Fibroblast of lung (primary cell): Measurements from ENCODE around the gene FMN1. TPM values are rescaled to one million over a fixed set of nuclear protein-coding genes. Genes with fewer than 3 reads are reported as not detected.

Source experiments
- DNase-seq, 2 donors: peaks; one replicate each; pipeline versions ENCODE4 v3.0.0 to v3.0.0-alpha.2; 2010; ENCODE audit warnings: low read depth in 2 of 2
- H2AFZ ChIP-seq: 2 replicates; pipeline ENCODE4 v1.5.1; 2012; ENCODE audit warnings: low read length, control low read depth, inconsistent platforms
- H3K27ac ChIP-seq: 2 replicates; pipeline ENCODE4 v1.5.1; 2011; ENCODE audit warnings: low read length, control low read depth; ENCODE audit not compliant: insufficient read depth
- H3K27me3 ChIP-seq: 2 replicates; pipeline ENCODE4 v1.5.1; 2011; ENCODE audit warnings: mild to moderate bottlenecking, low read length; ENCODE audit not compliant: control insufficient read depth, insufficient read depth
- H3K36me3 ChIP-seq: 2 replicates; pipeline ENCODE4 v1.5.1; 2011; ENCODE audit warnings: low read length; ENCODE audit not compliant: control insufficient read depth, insufficient read depth
- H3K4me1 ChIP-seq: 2 replicates; pipeline ENCODE4 v1.5.1; 2011; ENCODE audit warnings: low read length; ENCODE audit not compliant: control insufficient read depth, insufficient read depth; ENCODE audit errors: extremely low read depth
- H3K4me2 ChIP-seq: 2 replicates; pipeline ENCODE4 v1.5.1; 2011; ENCODE audit warnings: low read length, control low read depth; ENCODE audit not compliant: insufficient read depth; ENCODE audit errors: extremely low read depth
- H3K4me3 ChIP-seq, 4 experiments: fragments of 200-600 bp in 1 of 4; sonication (generic) in 1 of 4; replicated peaks in 1 of 4; 2 replicates each; pipeline ENCODE4 v1.5.1; 2011 to 2016; ENCODE audit warnings: low read length in 4 of 4, low read depth in 3 of 4, mild to moderate bottlenecking in 3 of 4, control low read depth in 2 of 4, inconsistent platforms in 1 of 4, mixed read lengths in 1 of 4; ENCODE audit not compliant: insufficient read depth in 1 of 4; ENCODE audit errors: control extremely low read depth in 1 of 4
- H3K79me2 ChIP-seq: 2 replicates; pipeline ENCODE4 v1.5.1; 2012; ENCODE audit warnings: mild to moderate bottlenecking, low read length, inconsistent platforms; ENCODE audit not compliant: control insufficient read depth, insufficient read depth
- H3K9ac ChIP-seq: 2 replicates; pipeline ENCODE4 v1.5.1; 2011; ENCODE audit warnings: mild to moderate bottlenecking, low read length, control low read depth; ENCODE audit not compliant: insufficient read depth
- H3K9me3 ChIP-seq: 2 replicates; pipeline ENCODE4 v1.5.1; 2012; ENCODE audit warnings: low read depth, low read length; ENCODE audit not compliant: control insufficient read depth, insufficient read depth
- H4K20me1 ChIP-seq: 2 replicates; pipeline ENCODE4 v1.5.1; 2011; ENCODE audit warnings: low read length; ENCODE audit not compliant: control insufficient read depth, insufficient read depth; ENCODE audit errors: extremely low read depth
- EZH2 ChIP-seq: IDR thresholded peaks from 2 replicates; pipeline ENCODE4 v1.5.1; 2012; ENCODE audit warnings: low read length, control low read depth, mild to moderate bottlenecking; ENCODE audit errors: missing control alignments
- polyA plus RNA-seq, 2 donors: library from polyadenylated mRNA; depleted of rRNA in 1 of 2; stranded (reverse) in 1 of 2; unstranded in 1 of 2; fragments of >200 nt; gene quantifications; 2 replicates each; pipeline ENCODE4 v1.2.1, GENCODE V29; 2011 to 2012; ENCODE audit warnings: missing spikeins in 1 of 2
- total RNA-seq: library from RNA; depleted of rRNA; stranded (reverse); fragments of >200 nt; gene quantifications from 2 replicates; pipeline ENCODE4 v1.2.1, GENCODE V29; 2014
- TF ChIP-seq, protein P1 (sequence below), 2 donors: IDR thresholded peaks in 1 of 2; conservative IDR thresholded peaks in 1 of 2; 1 replicate in 1 of 2; 2 replicates in 1 of 2; pipeline ENCODE4 v1.5.1; 2011 to 2012; ENCODE audit warnings: low read length in 2 of 2, control low read depth in 1 of 2, inconsistent platforms in 1 of 2, low read depth in 1 of 2, mild to moderate bottlenecking in 1 of 2

The FMN1 gene
- total and polyA plus RNA-seq, 2 donors (not counting 1 experiment from before 2014, with no cell fraction given): 7.5 to 43.8 TPM

DNA sequence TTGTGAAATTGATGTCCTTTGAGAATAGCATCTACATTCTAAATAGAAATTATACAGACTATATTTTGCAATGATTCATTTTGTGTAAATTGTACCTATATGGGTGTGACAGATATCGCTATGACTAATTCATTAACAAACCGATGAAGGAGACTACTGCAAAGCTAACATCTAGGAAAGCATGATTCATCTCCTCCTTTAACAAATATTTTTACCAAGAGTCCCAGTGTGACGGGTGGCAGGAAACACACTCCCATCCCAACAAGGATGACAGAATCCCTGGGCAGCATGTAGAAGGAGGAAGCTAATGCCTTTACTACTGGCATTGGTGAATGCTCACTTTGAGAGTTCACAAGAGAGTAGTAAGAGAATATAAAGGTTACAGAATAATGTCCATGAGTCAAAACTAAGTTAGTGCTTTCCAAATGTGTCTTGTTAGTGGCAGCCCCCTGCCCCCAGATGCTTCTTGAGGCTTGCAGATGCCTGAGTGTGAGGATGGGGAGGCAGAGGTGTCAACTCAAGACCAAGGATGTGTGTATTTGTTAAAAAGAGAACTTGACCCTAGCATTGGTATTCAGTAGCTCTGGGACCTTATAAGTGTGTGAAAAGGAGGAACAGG lies 180.6 kb downstream of the FMN1 start:
- Histone ChIP-seq H3K27me3 (no peaks in the 10 kb centered on the region), H2AFZ (no peak overlapping the region), H3K79me2 (peaks cover 10% of the 10 kb centered on the region), H4K20me1 (no peaks in the 10 kb centered on the region), H3K4me1 (peaks cover 8% of the 10 kb centered on the region), H3K4me2 (no peak overlapping the region), H3K27ac (peak overlapping the region; percentile 9), H3K9ac (no peak overlapping the region), H3K9me3 (no peaks in the 10 kb centered on the region), H3K4me3 (no peak overlapping the region), H3K36me3 (peaks cover 3% of the 10 kb centered on the region)
- peak; percentile 51 to 89 for DNase-seq
- TF ChIP-seq EZH2: no peak
- TF ChIP-seq, protein P1, sequence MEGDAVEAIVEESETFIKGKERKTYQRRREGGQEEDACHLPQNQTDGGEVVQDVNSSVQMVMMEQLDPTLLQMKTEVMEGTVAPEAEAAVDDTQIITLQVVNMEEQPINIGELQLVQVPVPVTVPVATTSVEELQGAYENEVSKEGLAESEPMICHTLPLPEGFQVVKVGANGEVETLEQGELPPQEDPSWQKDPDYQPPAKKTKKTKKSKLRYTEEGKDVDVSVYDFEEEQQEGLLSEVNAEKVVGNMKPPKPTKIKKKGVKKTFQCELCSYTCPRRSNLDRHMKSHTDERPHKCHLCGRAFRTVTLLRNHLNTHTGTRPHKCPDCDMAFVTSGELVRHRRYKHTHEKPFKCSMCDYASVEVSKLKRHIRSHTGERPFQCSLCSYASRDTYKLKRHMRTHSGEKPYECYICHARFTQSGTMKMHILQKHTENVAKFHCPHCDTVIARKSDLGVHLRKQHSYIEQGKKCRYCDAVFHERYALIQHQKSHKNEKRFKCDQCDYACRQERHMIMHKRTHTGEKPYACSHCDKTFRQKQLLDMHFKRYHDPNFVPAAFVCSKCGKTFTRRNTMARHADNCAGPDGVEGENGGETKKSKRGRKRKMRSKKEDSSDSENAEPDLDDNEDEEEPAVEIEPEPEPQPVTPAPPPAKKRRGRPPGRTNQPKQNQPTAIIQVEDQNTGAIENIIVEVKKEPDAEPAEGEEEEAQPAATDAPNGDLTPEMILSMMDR (conservative IDR thresholded peaks at IDR 0.05 in 1 of 2, IDR thresholded peaks at IDR 0.05 in 1 of 2; ENCODE audit: low read depth in 1 of 2, low read length in 2 of 2): no peak

DNA sequence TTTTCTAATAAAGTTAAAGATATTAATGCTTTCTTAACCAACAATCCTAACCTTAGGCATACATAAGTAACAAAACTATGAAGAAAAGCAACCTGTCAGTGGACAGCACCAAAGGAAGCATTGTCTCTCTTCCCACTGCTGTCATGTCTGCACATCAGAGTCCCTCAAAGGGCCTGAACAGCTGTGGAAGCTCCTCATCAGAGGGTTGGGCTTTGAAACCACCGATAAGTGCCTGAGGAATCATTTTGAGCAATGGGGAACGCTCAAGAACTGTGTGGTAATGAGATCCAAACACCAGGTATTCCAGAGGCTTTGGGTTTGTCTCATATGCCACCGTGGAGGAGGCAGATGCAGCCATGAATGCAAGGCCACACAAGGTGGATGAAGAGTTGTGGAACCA lies 182.5 kb downstream of the FMN1 start:
- Histone ChIP-seq H3K4me3 (no peak overlapping the region), H3K79me2 (peaks cover 11% of the 10 kb centered on the region), H3K27me3 (no peaks in the 10 kb centered on the region), H3K4me2 (no peak overlapping the region), H3K27ac (no peak overlapping the region), H3K9ac (no peak overlapping the region), H3K36me3 (no peaks in the 10 kb centered on the region), H4K20me1 (no peaks in the 10 kb centered on the region), H3K9me3 (no peaks in the 10 kb centered on the region), H3K4me1 (peaks cover 13% of the 10 kb centered on the region), H2AFZ (no peak overlapping the region)
- TF ChIP-seq EZH2: no peak
- TF ChIP-seq, protein P1 (conservative IDR thresholded peaks at IDR 0.05 in 1 of 2, IDR thresholded peaks at IDR 0.05 in 1 of 2; ENCODE audit: low read depth in 1 of 2, low read length in 2 of 2): no peak
- DNase-seq: no peak

GRCh38 chr15:33009603-33010002 lies 184.9 kb downstream of the FMN1 start:
- Histone ChIP-seq H3K27ac (no peak overlapping the region), H4K20me1 (no peaks in the 10 kb centered on the region), H3K9me3 (no peaks in the 10 kb centered on the region), H3K9ac (no peak overlapping the region), H2AFZ (no peak overlapping the region), H3K4me2 (no peak overlapping the region), H3K36me3 (no peaks in the 10 kb centered on the region), H3K79me2 (peaks cover 10% of the 10 kb centered on the region), H3K27me3 (no peaks in the 10 kb centered on the region), H3K4me1 (peaks cover 10% of the 10 kb centered on the region), H3K4me3 (no peak overlapping the region)
- TF ChIP-seq, protein P1 (conservative IDR thresholded peaks at IDR 0.05 in 1 of 2, IDR thresholded peaks at IDR 0.05 in 1 of 2; ENCODE audit: low read depth in 1 of 2, low read length in 2 of 2): no peak
- no peak for TF ChIP-seq EZH2
- DNase-seq: no peak
